Measurements from ENCODE around the gene TGM5.
A peak's percentile ranks its signal among the peaks of the same experiment; 100 is the strongest.

The TGM5 gene

DNA sequence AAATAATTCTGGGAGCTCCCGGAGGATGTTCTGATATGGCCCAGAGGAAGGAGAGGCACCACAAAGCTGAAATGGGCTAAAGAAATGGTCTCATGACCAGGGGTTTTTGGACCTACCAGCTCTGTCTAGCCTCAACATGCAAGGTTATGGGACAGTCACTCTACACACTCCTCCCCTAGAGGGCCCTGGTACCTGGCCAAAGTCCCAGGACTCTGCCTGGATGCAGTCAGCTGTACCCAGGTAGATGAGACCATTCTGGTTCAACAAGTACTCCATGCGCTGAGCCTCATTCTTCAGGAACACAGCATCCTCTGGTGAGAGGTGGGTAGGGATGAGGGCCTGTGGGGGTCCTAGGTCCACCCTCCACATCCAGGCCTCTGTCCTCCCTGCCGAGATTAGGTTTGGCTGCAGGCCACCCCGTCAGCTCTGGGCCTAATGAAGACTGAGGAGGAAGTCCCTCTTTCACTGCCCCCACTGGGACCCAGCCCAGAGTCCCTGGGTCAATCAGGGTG lies 55.4 kb downstream of the TGM5 start:
- DNase-seq (ENCODE audit: insufficient read length, low spot score) (no peak), FAIRE-seq (no peak)
- no peak for TF ChIP-seq SPI1 (IDR thresholded peaks at IDR 0.05; ENCODE audit: low read depth, low read length)
- no peak for TF ChIP-seq PAX5 (IDR thresholded peaks at IDR 0.05; ENCODE audit: insufficient read depth, low read length, severe bottlenecking)
- no peak for TF ChIP-seq POU2F2 (IDR thresholded peaks at IDR 0.05; ENCODE audit: low read depth, low read length)
- TF ChIP-seq POLR2AphosphoS5 (IDR thresholded peaks at IDR 0.05; ENCODE audit: low read depth, low read length), result no peak
- no peak for TF ChIP-seq TAF1 (IDR thresholded peaks at IDR 0.05; ENCODE audit: low read depth, low read length)
- no peak for TF ChIP-seq POLR2A (IDR thresholded peaks at IDR 0.05; ENCODE audit: low read depth, low read length)

DNA sequence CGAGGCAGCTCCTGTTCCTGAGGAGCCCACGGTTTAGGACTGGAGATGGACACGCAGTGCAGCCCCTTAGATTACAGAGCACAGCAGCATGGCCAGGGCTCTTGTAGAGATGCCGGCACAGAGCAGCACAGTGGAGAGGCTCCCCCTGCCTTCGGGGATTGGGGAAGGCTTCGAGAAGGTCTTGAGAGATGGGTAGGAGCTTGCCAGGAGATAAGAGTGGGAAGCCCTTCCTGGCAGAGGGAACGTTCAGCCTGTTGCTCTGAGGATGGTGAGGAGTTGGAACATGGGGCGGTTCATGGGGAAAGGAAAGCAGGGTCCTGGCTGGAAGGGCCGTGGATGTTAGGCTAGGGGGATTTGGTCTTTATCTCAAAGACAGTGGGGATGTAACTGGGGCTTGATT lies 55.9 kb downstream of the TGM5 start:
- FAIRE-seq (no peak), DNase-seq (ENCODE audit: insufficient read length, low spot score) (no peak)
- no peak for TF ChIP-seq PAX5 (IDR thresholded peaks at IDR 0.05; ENCODE audit: insufficient read depth, low read length, severe bottlenecking)
- TF ChIP-seq TAF1 (IDR thresholded peaks at IDR 0.05; ENCODE audit: low read depth, low read length), result no peak
- no peak for TF ChIP-seq SPI1 (IDR thresholded peaks at IDR 0.05; ENCODE audit: low read depth, low read length)
- no peak for TF ChIP-seq POU2F2 (IDR thresholded peaks at IDR 0.05; ENCODE audit: low read depth, low read length)
- TF ChIP-seq POLR2AphosphoS5 (IDR thresholded peaks at IDR 0.05; ENCODE audit: low read depth, low read length), result no peak

DNA sequence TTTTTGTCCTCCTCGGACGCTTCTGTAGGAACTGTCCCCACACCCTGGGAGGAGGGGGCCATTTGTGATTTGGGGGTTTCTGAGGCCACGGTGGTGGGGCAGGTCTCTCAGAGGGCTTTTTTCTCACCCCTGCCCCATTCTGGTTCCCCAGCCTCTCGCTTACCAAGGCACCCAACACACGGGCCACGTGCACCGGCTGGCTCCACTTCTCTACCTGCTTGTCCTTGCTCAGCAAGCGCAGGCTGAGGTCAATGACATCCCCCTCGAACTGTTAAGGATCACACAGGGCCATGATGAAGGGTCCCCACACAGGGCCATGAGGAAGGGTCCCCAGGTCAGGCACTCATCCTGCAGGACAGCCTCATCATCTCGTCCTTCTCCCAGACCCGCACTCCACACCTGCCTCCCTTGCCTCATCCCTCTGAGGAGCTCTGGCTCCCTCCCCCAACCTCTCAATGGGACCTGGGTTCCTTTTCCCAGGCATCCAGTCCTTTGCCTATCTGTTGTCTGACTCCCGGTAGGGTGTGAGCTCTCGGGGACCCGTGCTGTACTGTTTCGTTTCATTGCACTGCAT lies 56.5 kb downstream of the TGM5 start:
- no peak for DNase-seq (ENCODE audit: insufficient read length, low spot score)
- TF ChIP-seq POLR2A (IDR thresholded peaks at IDR 0.05; ENCODE audit: low read depth, low read length), result no peak
- no peak for TF ChIP-seq PAX5 (IDR thresholded peaks at IDR 0.05; ENCODE audit: insufficient read depth, low read length, severe bottlenecking)
- TF ChIP-seq POLR2AphosphoS5 (IDR thresholded peaks at IDR 0.05; ENCODE audit: low read depth, low read length), result no peak
- TF ChIP-seq SPI1 (IDR thresholded peaks at IDR 0.05; ENCODE audit: low read depth, low read length), result no peak
- TF ChIP-seq TAF1 (IDR thresholded peaks at IDR 0.05; ENCODE audit: low read depth, low read length), result no peak
- no peak for TF ChIP-seq POU2F2 (IDR thresholded peaks at IDR 0.05; ENCODE audit: low read depth, low read length)
- FAIRE-seq, result no peak

DNA sequence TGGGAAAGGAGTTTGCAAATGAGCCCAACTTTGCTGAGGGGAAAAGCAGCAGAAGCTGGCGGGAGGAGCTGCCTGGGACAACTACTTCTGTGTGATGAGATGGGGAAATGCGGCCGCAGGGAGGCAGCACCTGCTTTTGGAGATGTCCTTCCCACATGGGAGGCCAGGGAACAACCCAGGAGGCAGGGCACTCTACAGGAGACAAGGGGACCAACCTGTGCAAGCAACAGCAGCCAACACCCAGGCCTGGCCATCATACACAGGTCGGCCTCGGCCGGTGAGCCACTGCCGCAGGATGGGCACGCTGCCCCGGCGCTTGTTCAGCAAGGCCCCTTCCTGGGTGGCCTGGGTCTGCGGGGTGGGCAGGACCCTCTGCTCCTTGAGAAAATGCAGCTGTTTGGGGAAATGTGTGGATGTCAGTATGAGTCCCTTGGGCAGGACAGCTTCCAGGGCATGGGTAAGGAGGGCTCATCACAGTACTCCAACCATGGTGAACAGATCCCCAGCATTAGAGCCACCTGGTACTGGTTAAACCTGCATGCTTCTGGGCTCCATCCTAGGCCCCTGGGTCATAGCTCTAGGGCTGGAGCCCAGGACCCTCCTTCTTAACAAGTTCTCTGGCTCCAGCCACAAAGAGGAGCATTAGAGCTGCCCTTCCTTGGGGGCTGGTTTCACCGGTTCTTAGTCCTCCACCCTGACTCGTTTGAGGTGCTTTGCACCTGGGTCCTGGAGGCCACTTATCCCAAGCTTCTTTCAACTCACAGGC lies 57.5 kb downstream of the TGM5 start:
- no peak for DNase-seq (ENCODE audit: insufficient read length, low spot score)
- TF ChIP-seq TAF1 (IDR thresholded peaks at IDR 0.05; ENCODE audit: low read depth, low read length) (no peak), PAX5 (IDR thresholded peaks at IDR 0.05; ENCODE audit: insufficient read depth, low read length, severe bottlenecking) (no peak), POLR2A (IDR thresholded peaks at IDR 0.05; ENCODE audit: low read depth, low read length) (no peak), POU2F2 (IDR thresholded peaks at IDR 0.05; ENCODE audit: low read depth, low read length) (no peak), POLR2AphosphoS5 (IDR thresholded peaks at IDR 0.05; ENCODE audit: low read depth, low read length) (no peak), SPI1 (IDR thresholded peaks at IDR 0.05; ENCODE audit: low read depth, low read length) (no peak)
- FAIRE-seq, result no peak

DNA sequence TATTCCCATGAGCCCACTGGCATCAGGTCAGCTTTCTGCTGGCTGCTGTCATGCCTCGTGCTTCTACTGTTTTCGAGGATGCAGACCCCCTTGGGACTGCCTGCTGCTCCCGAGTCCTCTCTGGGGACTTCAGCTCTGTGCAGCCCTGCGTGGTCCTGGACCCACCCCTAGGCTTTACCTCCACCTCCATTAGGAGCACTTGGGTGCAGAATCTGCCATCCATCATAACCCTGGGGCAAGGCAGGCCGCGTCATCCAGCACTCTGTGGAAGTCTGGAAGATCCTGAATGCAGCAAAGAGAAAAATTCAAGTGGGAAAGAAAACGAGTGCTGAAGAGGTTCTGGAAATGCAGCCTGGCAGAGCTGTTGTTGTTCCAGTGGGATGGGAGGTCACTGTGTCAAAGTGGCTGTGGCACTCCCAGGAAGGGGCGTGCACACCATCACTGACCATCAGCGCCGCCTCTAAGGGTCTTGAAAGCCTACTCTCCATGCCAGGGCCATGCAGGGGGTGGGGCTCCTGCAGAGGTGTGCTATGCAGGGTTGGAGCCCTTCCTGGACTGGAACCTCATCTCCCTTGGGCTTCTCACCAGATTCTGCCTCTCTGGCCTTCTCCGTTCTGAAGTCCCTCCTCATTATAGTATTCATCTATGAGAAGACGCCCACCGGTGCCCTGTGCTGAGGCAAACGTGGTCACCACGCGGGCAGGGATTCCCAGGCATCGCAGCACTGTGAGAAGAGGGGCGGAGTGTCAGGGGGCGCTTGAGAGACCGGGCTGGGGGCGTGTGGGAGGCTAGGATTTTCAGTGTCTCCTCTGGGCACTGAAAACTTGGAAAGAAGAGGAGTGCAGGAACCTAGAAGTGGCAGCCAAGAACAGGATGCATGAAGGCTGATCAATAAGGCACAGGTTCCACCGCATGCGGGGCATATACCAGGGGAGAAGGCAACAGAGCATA lies 58.4 kb downstream of the TGM5 start:
- no peak for FAIRE-seq
- no peak for DNase-seq (ENCODE audit: insufficient read length, low spot score)
- TF ChIP-seq PAX5 (IDR thresholded peaks at IDR 0.05; ENCODE audit: insufficient read depth, low read length, severe bottlenecking) (no peak), POU2F2 (IDR thresholded peaks at IDR 0.05; ENCODE audit: low read depth, low read length) (no peak), POLR2A (IDR thresholded peaks at IDR 0.05; ENCODE audit: low read depth, low read length) (no peak), SPI1 (IDR thresholded peaks at IDR 0.05; ENCODE audit: low read depth, low read length) (no peak), POLR2AphosphoS5 (IDR thresholded peaks at IDR 0.05; ENCODE audit: low read depth, low read length) (no peak), TAF1 (IDR thresholded peaks at IDR 0.05; ENCODE audit: low read depth, low read length) (no peak)

DNA sequence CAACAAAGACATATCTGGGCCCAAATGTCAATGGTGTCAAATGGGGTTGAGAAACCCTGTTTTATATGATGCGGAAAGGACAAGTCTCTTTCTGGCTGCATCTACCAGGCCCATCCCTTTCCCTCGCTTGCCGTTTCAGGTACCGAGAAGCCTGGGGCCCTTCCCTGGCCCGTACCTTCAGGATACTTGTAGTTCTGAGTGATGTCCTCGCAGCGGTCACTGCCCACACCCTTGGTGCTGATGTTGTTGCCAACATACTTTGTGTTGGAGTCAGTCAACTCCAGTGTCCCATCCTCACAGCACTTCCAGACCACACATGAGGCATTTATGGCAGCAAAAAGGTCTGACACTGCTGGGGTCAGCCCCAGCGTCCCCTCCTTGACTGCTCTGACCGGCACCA lies 59.7 kb downstream of the TGM5 start:
- no peak for TF ChIP-seq POLR2A (IDR thresholded peaks at IDR 0.05; ENCODE audit: low read depth, low read length)
- TF ChIP-seq POLR2AphosphoS5 (IDR thresholded peaks at IDR 0.05; ENCODE audit: low read depth, low read length), result no peak
- no peak for TF ChIP-seq SPI1 (IDR thresholded peaks at IDR 0.05; ENCODE audit: low read depth, low read length)
- no peak for TF ChIP-seq POU2F2 (IDR thresholded peaks at IDR 0.05; ENCODE audit: low read depth, low read length)
- no peak for TF ChIP-seq PAX5 (IDR thresholded peaks at IDR 0.05; ENCODE audit: insufficient read depth, low read length, severe bottlenecking)
- no peak for TF ChIP-seq TAF1 (IDR thresholded peaks at IDR 0.05; ENCODE audit: low read depth, low read length)
- DNase-seq (ENCODE audit: insufficient read length, low spot score), result no peak
- FAIRE-seq, result no peak

DNA sequence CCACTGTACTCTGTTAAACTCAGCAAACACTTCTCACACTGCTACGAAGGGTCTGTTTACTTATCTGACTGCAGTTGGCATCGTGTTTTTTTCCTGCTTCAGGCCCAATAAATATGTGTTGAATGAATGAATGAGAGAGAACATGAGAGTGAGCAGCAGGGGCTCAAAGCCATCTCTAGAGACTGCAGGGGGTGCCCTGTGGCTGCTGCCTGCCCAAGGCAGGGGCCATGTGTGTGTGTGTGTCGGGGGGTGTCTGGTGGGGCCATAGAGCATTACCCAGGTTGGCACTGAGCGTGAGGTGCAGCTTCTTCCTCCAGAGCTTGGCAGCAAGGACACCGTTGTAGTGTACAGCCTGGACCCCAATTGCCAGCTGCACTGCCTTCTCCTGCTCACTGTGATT lies 60.7 kb downstream of the TGM5 start:
- TF ChIP-seq TAF1 (IDR thresholded peaks at IDR 0.05; ENCODE audit: low read depth, low read length), result no peak
- TF ChIP-seq POU2F2 (IDR thresholded peaks at IDR 0.05; ENCODE audit: low read depth, low read length), result no peak
- no peak for TF ChIP-seq PAX5 (IDR thresholded peaks at IDR 0.05; ENCODE audit: insufficient read depth, low read length, severe bottlenecking)
- no peak for TF ChIP-seq POLR2A (IDR thresholded peaks at IDR 0.05; ENCODE audit: low read depth, low read length)
- no peak for TF ChIP-seq SPI1 (IDR thresholded peaks at IDR 0.05; ENCODE audit: low read depth, low read length)
- TF ChIP-seq POLR2AphosphoS5 (IDR thresholded peaks at IDR 0.05; ENCODE audit: low read depth, low read length), result no peak
- DNase-seq (ENCODE audit: insufficient read length, low spot score), result no peak
- no peak for FAIRE-seq

DNA sequence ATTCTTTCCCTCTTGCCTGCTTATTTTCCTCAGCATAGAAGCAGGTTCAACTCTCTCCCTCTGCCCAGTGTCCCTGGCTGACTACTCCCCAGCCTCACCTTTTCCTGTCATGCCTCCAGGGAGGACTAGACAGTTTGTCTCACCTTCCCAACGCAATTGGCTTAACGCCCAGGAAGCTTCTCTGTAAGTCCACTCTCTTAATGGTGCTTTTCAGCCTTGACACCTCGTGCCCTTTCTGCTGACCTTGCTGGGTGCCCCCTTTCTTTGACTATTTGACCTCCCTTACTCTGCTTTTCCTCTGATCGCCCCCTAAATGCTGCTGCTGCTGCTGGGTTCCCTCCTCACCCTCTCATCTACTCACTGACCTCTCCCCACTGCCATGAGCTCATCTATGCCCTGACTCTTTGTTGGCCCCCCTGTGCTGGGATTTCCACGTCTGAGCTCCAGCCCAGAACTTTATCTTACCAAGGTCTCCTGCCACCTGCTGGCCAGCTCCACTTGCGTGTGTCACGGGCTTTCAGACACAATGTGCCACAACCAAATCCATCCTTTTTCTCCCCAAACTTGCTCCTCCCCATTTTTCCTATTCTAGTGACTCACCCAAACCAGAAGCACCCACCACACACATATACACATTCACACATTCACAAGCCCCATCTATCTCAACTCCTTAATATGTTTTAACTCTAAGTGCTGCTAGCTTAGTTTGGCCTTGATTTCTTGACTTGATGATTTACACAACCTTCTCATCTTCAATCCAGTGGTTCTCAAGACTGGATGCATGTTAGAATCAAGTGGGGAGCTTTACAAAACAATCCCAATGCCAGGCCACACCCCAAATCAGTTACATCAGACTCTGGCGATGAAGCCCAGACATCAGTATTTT lies 62.5 kb downstream of the TGM5 start:
- DNase-seq (ENCODE audit: insufficient read length, low spot score), result peak; percentile 39
- FAIRE-seq, result peak; percentile 90
- TF ChIP-seq PAX5 (IDR thresholded peaks at IDR 0.05; ENCODE audit: insufficient read depth, low read length, severe bottlenecking) (no peak), POLR2AphosphoS5 (IDR thresholded peaks at IDR 0.05; ENCODE audit: low read depth, low read length) (no peak), SPI1 (IDR thresholded peaks at IDR 0.05; ENCODE audit: low read depth, low read length) (no peak), POLR2A (IDR thresholded peaks at IDR 0.05; ENCODE audit: low read depth, low read length) (no peak), TAF1 (IDR thresholded peaks at IDR 0.05; ENCODE audit: low read depth, low read length) (no peak), POU2F2 (IDR thresholded peaks at IDR 0.05; ENCODE audit: low read depth, low read length) (no peak)

Data from GM12891 (cell line).